AG20443 (cell line): ENCODE data around the gene PLD5.
"Not testable (repeated sequence)": the region's sequence is repeated elsewhere in the genome, so short reads cannot be mapped to it uniquely, and the experiment has no call there.

Source experiments
- DNase-seq: peaks from one replicate; pipeline ENCODE4 v3.0.0; 2012; ENCODE audit warnings: low spot score, mixed read lengths

Gene PLD5

GRCh38 chr1:242058582-242058981 lies 465.9 kb downstream of the PLD5 start:
- DNase-seq: not testable (repeated sequence)

- DNase-seq: not testable (repeated sequence)
Measured at GRCh38 chr1:242058181-242058580, 466.3 kb downstream of the PLD5 start.

- DNase-seq: no peak
Measured at GRCh38 chr1:242057745-242058115, 466.8 kb downstream of the PLD5 start.

- no peak for DNase-seq
Measured at GRCh38 chr1:242056988-242057744, 467.3 kb downstream of the PLD5 start.

- DNase-seq: no peak
Measured at GRCh38 chr1:242055749-242056320, 468.7 kb downstream of the PLD5 start.

DNA sequence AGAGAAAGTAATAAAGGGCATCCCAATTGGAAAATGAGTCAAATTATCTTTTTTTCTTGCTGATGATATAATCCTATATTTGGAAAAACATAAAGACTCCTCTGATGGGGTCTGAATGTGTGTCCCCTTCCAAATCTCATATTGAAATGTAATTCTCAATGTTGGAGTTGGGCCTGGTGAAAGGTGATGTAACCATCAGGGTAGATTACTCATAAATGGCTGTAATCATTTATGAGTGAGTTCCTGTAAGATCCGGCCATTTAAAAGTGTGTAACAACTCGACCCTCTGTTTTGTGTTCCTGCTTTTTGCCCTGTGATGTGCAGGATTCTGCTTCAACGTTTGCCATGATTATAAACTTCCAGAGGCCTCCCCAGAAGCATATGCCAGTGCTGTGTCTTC lies 481.3 kb downstream of the PLD5 start:
- DNase-seq: no peak

DNA sequence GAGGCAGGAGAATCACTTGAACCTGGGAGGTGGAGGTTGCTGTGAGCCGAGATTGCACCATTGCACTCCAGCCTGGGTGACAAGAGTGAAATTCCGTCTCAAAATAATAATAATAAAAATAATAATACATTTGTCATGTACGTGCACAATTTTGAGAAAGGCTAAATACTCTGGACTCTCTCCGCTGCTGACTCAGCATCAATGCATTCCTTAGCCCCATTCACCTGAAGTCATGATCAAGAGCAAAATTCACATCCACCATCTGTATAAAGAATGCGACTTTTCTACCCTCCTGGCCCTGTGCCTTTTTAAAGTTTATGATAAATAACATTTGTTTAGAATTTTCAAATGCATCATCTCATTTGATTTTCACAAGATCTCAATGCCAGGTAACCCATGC lies 490.1 kb downstream of the PLD5 start:
- no peak for DNase-seq

- DNase-seq: no peak
Measured at GRCh38 chr1:242033447-242033846, 491.1 kb downstream of the PLD5 start.
